Measurements from ENCODE around the gene GSK3A. TPM values are rescaled to one million over a fixed set of nuclear protein-coding genes. Genes with fewer than 3 reads are reported as not detected.

Gene GSK3A
- total and polyA plus RNA-seq, 9 of the 15 experiments (the other 6 are each of a cell fraction or from before 2014, with no cell fraction given), result 0.62 to 90.7 (median 33.3) TPM

DNA sequence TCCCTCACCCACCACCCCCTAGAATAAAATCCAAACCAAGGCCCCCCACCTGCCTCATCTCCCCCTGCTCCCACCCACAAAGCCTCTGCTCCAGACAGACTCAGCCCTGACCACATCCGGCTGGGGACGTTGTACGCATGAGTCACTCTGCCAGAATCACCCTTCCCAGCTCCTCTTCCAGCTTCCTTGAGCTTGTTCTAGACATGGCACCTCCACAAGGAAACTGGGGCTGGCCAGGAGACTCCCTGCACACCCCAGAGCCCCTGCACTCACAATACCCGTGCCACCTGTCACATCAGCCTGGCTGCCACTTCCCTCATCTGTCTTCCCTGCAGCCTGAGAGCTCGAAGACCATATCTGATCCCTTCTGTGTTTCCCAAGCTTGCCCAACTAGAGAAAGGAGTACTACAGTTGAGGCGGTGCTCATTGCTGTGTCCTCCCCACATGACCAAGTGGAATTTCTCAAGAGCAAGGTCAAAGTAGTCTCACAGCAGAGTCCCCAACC, 34.6 kb downstream of the GSK3A start (continued):
- TF ChIP-seq HBP1 (CRISPR knock-in tag; IDR thresholded peaks at IDR 0.05) (0 out of 2 replicates have a peak, but pooled peaks have one; percentile 6), ZBTB2 (IDR thresholded peaks at IDR 0.05) (no peak), NRF1 (conservative IDR thresholded peaks at IDR 0.05 in 1 of 2, IDR thresholded peaks at IDR 0.05 in 1 of 2) (peak; percentile 36 to 38; a peak in 2 of 4 replicates), ZFP1 (CRISPR knock-in tag; IDR thresholded peaks at IDR 0.05) (no peak), JUND (IDR thresholded peaks at IDR 0.05; ENCODE audit: borderline replicate concordance, low read depth, low read length) (peak; percentile 92), JUND (tag; IDR thresholded peaks at IDR 0.05; ENCODE audit: borderline replicate concordance, low read depth, low read length) (peak; percentile 52; the same call in 1 of the 3 replicates), ZNF407 (IDR thresholded peaks at IDR 0.05; ENCODE audit: low read depth) (no peak), GABPA (tag; conservative IDR thresholded peaks at IDR 0.05; ENCODE audit: low read depth) (peak; percentile 76), ZNF24 (IDR thresholded peaks at IDR 0.05) (no peak), DMBX1 (CRISPR knock-in tag; IDR thresholded peaks at IDR 0.05; ENCODE audit: borderline replicate concordance) (peak; percentile 69; the same call in 1 of the 2 replicates)
- TF ChIP-seq, protein P1, sequence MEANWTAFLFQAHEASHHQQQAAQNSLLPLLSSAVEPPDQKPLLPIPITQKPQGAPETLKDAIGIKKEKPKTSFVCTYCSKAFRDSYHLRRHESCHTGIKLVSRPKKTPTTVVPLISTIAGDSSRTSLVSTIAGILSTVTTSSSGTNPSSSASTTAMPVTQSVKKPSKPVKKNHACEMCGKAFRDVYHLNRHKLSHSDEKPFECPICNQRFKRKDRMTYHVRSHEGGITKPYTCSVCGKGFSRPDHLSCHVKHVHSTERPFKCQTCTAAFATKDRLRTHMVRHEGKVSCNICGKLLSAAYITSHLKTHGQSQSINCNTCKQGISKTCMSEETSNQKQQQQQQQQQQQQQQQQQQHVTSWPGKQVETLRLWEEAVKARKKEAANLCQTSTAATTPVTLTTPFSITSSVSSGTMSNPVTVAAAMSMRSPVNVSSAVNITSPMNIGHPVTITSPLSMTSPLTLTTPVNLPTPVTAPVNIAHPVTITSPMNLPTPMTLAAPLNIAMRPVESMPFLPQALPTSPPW (CRISPR knock-in tag; IDR thresholded peaks at IDR 0.05), result peak; percentile 41
